ENCODE results near the gene SMYD1. TPM values are rescaled to one million over a fixed set of nuclear protein-coding genes. Genes with fewer than 3 reads are reported as not detected.

Gene SMYD1
- total RNA-seq, 4 donors from 2014 or later: not detected

GRCh38 chr2:88097891-88098557, 30.4 kb downstream of the SMYD1 start:
- TF ChIP-seq, protein P1, sequence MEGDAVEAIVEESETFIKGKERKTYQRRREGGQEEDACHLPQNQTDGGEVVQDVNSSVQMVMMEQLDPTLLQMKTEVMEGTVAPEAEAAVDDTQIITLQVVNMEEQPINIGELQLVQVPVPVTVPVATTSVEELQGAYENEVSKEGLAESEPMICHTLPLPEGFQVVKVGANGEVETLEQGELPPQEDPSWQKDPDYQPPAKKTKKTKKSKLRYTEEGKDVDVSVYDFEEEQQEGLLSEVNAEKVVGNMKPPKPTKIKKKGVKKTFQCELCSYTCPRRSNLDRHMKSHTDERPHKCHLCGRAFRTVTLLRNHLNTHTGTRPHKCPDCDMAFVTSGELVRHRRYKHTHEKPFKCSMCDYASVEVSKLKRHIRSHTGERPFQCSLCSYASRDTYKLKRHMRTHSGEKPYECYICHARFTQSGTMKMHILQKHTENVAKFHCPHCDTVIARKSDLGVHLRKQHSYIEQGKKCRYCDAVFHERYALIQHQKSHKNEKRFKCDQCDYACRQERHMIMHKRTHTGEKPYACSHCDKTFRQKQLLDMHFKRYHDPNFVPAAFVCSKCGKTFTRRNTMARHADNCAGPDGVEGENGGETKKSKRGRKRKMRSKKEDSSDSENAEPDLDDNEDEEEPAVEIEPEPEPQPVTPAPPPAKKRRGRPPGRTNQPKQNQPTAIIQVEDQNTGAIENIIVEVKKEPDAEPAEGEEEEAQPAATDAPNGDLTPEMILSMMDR (IDR thresholded peaks at IDR 0.05; ENCODE audit: low read depth): no peak

DNA sequence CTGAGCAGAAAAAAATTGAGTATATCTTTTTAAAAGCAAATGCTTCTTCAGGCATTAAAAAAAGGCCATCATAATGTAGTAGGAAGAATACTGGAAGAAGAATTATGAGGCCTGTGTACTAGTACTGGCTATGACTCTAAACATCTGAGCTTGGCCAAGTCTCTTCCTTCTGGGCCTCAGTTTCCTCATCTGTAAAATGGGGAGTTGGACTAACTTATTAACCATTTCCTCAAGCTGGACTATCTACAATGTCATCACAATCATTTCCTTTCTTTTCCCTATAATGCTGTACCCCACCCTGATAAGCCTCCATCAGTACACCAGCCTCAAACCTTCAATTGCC, 30.9 kb downstream of the SMYD1 start:
- TF ChIP-seq, protein P1 (IDR thresholded peaks at IDR 0.05; ENCODE audit: low read depth): no peak

DNA sequence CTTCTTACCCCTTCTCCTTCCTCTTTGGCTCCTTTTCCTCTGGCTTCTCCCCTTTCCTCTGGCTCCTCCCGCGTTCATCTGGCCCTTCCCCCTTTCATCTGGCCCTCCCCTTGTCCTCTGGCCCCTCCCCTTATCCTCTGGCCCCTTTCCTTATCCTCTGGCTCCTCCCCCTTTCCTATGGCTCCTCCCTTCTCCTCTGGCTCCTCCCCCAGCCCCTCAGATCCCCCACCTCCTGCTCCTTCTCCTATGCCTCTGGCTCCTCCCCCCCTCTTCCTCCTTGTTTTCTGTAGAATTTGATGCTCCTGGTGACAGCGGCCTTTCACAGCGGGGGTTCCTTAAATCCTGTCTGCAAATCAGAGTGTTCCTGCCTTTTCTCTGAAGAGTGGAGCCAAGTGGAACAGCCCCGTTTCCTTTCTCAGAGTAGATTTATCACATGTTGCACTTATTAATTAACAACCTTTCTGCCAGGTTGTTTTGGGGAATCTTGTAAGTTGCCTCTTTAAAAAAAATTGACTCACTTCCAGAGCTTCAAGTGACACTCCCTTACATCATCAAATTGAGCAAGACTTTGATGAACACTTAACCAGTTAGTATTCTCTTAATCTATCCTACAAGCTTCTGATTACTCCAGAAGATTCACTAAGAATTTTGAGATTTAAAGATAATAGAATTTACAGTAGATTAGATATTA, 32.3 kb downstream of the SMYD1 start:
- TF ChIP-seq, protein P1 (IDR thresholded peaks at IDR 0.05; ENCODE audit: low read depth): no peak

DNA sequence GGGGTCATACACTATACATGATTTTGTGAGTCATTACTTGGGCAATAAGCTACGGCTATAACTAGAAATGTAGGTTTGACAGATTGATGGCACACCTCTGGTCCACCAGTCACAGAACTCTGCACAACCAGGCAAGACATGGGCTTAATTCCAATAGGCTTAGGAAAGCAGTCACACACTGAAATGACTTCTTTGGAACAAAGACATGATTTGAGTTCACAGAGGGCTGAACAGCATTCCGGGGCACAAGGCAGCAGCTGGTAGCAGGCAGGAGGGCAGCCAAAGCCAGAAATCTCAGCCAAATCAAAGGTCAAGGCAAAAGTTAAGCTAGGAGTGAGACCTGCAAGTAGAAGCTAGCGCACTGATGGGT, 32.8 kb downstream of the SMYD1 start:
- TF ChIP-seq, protein P1 (IDR thresholded peaks at IDR 0.05; ENCODE audit: low read depth): no peak

- TF ChIP-seq, protein P1 (IDR thresholded peaks at IDR 0.05; ENCODE audit: low read depth): no peak
Observed at GRCh38 chr2:88108796-88109195, 41.2 kb downstream of the SMYD1 start.

DNA sequence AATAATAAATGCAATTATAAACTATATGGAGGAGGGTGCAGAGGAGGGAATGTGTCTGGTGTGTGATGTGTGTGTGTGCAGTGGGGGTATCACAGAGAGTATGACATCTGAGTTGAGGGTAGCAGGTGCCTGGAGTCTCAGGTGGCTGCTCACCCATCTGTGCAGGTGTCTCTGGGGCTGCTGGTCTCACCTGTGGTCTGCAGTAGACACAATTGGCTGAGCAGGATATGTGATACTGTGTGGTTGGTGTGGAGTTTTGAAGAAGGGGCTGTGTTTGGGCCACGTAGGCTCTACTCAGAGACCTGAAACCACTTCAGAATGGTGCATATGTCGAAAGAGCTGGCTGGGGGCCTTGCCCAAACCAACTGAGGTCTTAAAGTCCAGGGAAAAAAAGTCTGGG, 43.2 kb downstream of the SMYD1 start:
- TF ChIP-seq, protein P1 (IDR thresholded peaks at IDR 0.05; ENCODE audit: low read depth): no peak

- TF ChIP-seq, protein P1 (IDR thresholded peaks at IDR 0.05; ENCODE audit: low read depth): no peak
Observed at GRCh38 chr2:88113069-88113468, 45.4 kb downstream of the SMYD1 start.

Measured in subcutaneous adipose tissue (tissue), 4 donors.